SK-N-DZ (cell line): Measurements from ENCODE around the gene SLC46A3.
"Not testable (repeated sequence)": the region's sequence is repeated elsewhere in the genome, so short reads cannot be mapped to it uniquely, and the experiment has no call there.

Experiments
- DNase-seq: peaks from one replicate; pipeline ENCODE4 v3.0.0-alpha.2; 2015; ENCODE audit warnings: low spot score

Gene SLC46A3

GRCh38 chr13:28734906-28735305, 16.1 kb upstream of the SLC46A3 start:
- DNase-seq, result no peak

- no peak for DNase-seq
These were observed 12.0 kb upstream of the SLC46A3 start for GRCh38 chr13:28730762-28731161.

- no peak for DNase-seq
These were observed 10.8 kb upstream of the SLC46A3 start for GRCh38 chr13:28729541-28729940.

- DNase-seq, result no peak
These were observed 9.9 kb upstream of the SLC46A3 start for GRCh38 chr13:28728642-28729041.

- no peak for DNase-seq
These were observed 6.4 kb upstream of the SLC46A3 start for GRCh38 chr13:28725046-28725610.

- DNase-seq, result no peak
These were observed 5.0 kb upstream of the SLC46A3 start for GRCh38 chr13:28723806-28724205.

GRCh38 chr13:28719227-28720055, 671 bp upstream of the SLC46A3 start:
- peak; percentile 8 for DNase-seq

GRCh38 chr13:28718196-28718542, 601 bp downstream of the SLC46A3 start:
- DNase-seq, result no peak

- no peak for DNase-seq
These were observed 1.6 kb downstream of the SLC46A3 start for GRCh38 chr13:28717170-28717569.

- no peak for DNase-seq
These were observed 2.3 kb downstream of the SLC46A3 start for GRCh38 chr13:28716511-28716910.

- no peak for DNase-seq
These were observed 4.1 kb downstream of the SLC46A3 start for GRCh38 chr13:28714651-28715050.

- DNase-seq, result no peak
These were observed 8.6 kb downstream of the SLC46A3 start for GRCh38 chr13:28710161-28710560.

- DNase-seq, result no peak
These were observed 10.9 kb downstream of the SLC46A3 start for GRCh38 chr13:28707629-28708427.

- no peak for DNase-seq
These were observed 13.2 kb downstream of the SLC46A3 start for GRCh38 chr13:28705461-28706083.

- DNase-seq, result no peak
These were observed 13.9 kb downstream of the SLC46A3 start for GRCh38 chr13:28704919-28705318.

GRCh38 chr13:28704282-28704681, 14.5 kb downstream of the SLC46A3 start:
- no peak for DNase-seq

- no peak for DNase-seq
These were observed 19.5 kb downstream of the SLC46A3 start for GRCh38 chr13:28699246-28699645.

GRCh38 chr13:28697441-28697840, 21.3 kb downstream of the SLC46A3 start:
- no peak for DNase-seq

- DNase-seq, result not testable (repeated sequence)
These were observed 24.9 kb downstream of the SLC46A3 start for GRCh38 chr13:28693605-28694491.

- DNase-seq, result no peak
These were observed 32.9 kb downstream of the SLC46A3 start for GRCh38 chr13:28685892-28686291.

- DNase-seq, result no peak
These were observed 33.7 kb downstream of the SLC46A3 start for GRCh38 chr13:28685114-28685513.
